HG02884 (cell line): Measurements from ENCODE around the gene GALNT14.
A peak's percentile ranks its signal among the peaks of the same experiment; 100 is the strongest.

Experiments
- ATAC-seq: cut with Tn5 transposase; IDR thresholded peaks from one replicate; pipeline ENCODE4 v1.9.1; 2021; ENCODE audit warnings: mild to moderate bottlenecking, moderate library complexity; ENCODE audit not compliant: unreplicated experiment

The GALNT14 gene

DNA sequence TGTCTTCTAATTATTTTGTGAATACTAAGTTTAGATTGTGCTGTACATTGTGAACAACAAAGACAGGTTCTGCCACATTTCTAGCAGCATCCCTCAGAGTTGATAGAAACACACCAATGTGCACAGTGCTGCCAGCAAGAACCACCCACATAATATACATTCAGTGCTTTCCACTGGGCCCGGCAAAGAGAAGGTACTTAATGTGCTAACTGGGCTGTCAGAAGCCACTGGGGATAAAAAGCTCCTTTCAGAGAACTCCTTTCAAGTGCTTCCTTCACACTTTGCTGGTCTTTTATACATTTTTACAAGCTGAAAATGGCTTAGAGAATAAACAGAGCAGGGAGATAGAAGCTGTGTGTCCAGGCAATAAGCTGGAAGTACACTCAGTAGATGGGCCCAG, 273.0 kb downstream of the GALNT14 start:
- no peak for ATAC-seq

GRCh38 chr2:30862054-30862651, 276.1 kb downstream of the GALNT14 start:
- peak; percentile 53 for ATAC-seq

GRCh38 chr2:30860726-30861125, 277.5 kb downstream of the GALNT14 start:
- ATAC-seq, result no peak
